Stimulated activated CD8-positive, alpha-beta memory T cell treated with anti-CD3 and anti-CD28 coated beads, Interleukin-12 subunit alpha, Interleukin-12 subunit beta, amount 100 ng/mL, for 1 hour (primary cell): ENCODE measurements around the gene NCAPG2.

Experiments used
- DNase-seq: peaks from one replicate; pipeline ENCODE4 v3.0.0-alpha.2; 2020; ENCODE audit warnings: low read depth

NCAPG2 gene

DNA sequence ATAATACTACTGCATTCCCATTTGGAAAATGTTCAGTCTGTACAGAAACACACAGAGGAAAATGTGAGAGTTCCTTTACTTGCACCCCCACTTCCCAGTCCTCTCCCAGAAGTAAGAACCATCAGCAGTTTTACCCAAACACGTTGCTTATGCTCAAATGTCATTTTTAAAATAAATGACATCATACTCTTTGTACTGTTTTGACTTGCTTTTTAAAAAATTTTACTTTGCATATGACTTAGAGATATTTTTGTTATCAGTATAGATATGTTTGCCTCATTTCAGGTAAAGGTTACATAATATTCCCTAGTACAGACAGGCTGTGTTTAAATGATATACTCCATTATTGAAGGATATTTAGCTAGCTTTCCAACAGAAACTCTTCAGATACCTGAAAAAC is 103.5 kb downstream of the NCAPG2 start:
- no peak for DNase-seq

DNA sequence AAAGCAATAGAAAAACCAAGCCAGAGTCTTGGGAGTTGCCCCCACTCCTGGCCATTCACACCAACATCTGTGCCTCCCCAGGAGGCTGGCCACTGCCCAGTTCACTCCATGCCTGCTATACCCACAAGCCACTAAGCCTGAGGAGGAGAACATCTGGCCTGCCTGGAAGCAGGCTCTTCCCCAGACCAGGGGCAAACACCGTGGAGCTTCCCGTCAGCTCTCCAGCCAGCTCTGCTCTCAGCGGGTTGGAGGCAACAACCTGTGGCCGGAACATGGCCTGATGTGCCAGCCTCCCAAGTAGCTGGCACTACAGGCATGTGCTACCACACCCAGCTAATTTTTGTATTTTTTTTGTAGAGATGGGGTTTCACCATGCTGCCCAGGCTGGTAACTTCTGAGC is 107.9 kb downstream of the NCAPG2 start:
- DNase-seq, result no peak

GRCh38 chr7:158596309-158596708 is 108.3 kb downstream of the NCAPG2 start:
- DNase-seq, result no peak

DNA sequence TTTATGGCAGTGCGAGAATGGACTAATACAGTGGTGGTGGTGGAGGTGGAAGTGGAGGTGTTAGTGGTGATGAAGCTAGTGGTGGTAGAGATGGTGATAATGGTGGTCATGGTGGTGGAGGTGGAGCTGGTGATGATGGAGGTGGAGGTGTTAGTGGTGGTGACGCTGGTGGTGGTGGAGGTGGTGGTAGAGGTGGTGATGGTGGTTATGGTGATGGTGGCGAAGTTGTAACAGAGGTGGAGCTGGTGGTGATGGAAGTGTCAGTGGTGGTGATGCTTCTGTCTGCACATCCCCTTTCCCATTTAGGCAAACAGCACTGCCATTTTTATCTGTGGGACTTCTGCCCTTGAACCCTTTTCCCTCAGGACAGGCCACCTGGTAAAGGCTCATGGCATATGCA is 109.5 kb downstream of the NCAPG2 start:
- DNase-seq, result no peak

DNA sequence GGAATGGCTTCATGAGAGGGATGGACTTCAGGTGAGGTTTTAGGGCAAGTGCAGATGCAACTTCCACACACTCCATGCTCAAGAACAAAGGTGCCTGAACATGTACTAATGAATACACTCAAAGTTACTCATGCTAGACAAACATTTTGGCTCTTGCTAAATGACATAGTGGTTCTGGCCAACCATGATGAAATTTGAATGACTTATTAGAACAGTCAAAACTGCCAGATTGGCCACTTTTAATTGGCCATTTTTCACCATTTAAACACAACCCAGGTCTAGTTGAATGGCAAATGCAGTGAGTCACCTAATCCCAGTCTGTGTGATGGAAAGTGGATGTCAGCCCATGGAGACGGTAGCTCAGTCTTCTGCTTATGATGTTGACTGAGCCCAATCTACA is 112.1 kb downstream of the NCAPG2 start:
- no peak for DNase-seq

- DNase-seq, result no peak
Measured at GRCh38 chr7:158591944-158592343, 112.7 kb downstream of the NCAPG2 start.

DNA sequence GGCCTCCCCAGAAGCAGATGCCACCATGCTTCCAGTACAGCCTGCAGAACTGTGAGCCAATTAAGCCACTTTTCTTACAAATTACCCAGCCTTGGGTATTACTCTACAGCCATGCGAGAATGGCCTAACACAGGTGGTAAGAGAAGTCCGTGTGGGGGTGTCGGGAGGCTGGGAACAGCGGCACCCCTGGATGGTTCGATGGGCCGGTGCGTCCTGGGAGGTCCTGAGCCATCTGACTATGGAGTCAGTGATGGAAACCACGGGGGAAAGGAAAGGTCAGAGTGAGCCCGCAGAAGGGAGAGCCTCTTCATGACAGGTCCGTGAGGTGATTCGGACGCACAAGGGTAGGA is 114.4 kb downstream of the NCAPG2 start:
- no peak for DNase-seq

DNA sequence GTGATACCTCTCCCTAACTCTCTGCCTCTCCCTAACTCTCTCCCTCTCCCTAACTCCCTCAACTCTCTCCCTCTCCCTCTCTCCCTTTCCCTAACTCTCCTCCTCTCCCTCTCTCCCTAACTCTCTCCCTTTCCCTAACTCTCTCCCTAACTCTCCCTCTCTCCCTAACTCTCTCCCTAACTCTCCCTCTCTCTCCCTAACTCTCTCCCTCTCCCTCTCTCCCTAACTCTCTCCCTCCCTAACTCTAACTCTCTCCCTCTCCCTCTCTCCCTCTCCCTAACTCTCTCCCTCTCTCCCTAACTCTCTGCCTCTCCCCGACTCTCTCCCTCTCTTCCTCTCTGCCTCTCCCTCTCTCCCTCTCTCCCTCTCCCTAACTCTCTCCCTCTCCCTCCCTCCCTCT is 115.0 kb downstream of the NCAPG2 start:
- no peak for DNase-seq

GRCh38 chr7:158588878-158589442 is 115.6 kb downstream of the NCAPG2 start:
- DNase-seq, result no peak

GRCh38 chr7:158588085-158588877 is 116.3 kb downstream of the NCAPG2 start:
- no peak for DNase-seq

- DNase-seq, result peak; percentile 21
Measured at GRCh38 chr7:158587162-158588084, 117.2 kb downstream of the NCAPG2 start, which contains the start of gene PTPRN2. Gene PTPRN2, minus strand, starts transcription at chr7:158587823.

GRCh38 chr7:158586499-158587161 is 118.0 kb downstream of the NCAPG2 start:
- no peak for DNase-seq

DNA sequence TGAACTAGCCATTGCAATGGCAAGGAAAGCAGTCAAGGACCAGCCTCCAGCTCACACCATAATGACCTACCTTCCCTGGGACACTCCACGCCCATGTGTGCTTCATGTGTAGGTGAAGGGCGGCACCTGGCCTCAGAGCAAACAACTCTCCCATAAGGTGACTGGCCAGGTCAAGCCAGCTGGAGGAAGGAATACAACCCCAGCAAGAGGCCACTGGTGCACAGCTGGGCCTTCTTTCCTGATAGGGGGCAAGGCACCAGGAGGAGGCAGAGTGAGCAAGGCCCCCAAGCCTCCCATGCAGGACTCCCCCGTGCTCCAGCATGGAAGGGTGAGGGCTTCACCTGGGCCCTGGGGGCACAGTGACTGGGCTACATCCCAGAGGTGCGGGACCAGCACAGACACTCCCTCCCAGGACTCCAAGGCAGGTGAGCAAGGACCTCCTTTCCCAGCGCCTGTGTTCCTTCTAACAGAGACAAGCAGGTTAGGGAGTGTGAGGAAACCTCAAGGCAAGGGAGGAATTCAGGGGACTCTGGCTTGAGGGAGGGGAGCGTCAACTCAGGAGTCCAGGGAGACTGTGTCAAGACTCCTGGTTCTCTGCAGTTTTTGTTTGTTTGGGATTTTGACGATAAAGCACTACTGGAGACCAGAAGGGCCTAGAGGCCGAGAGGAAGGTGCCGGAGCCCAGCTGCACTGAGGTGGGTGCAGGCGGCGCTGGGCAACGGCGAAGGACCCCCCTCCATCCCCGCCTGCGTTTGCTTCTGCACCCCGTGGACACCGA is 118.7 kb downstream of the NCAPG2 start:
- DNase-seq, result no peak

GRCh38 chr7:158584407-158584806 is 120.2 kb downstream of the NCAPG2 start:
- no peak for DNase-seq

GRCh38 chr7:158583810-158584209 is 120.8 kb downstream of the NCAPG2 start:
- no peak for DNase-seq

DNA sequence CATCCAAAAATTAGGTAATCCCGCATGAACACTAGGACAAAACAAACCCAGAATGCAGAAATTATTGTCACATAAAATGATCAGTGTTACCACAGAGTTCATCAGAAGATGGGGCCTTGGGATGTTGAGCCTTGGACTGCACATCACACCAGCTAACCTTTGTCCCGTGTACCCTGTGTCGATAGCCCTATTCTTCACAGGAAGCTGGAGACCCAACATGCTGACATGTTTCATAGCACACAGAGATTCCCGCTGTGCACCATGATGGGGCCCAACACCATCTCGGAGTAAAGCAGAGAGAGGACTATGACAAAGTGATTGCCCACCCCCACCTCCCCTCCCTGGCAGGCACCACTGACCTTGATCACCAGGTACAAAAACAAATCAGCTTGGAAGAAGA is 121.5 kb downstream of the NCAPG2 start:
- DNase-seq, result no peak

- DNase-seq, result no peak
Measured at GRCh38 chr7:158582089-158582456, 122.5 kb downstream of the NCAPG2 start.

DNA sequence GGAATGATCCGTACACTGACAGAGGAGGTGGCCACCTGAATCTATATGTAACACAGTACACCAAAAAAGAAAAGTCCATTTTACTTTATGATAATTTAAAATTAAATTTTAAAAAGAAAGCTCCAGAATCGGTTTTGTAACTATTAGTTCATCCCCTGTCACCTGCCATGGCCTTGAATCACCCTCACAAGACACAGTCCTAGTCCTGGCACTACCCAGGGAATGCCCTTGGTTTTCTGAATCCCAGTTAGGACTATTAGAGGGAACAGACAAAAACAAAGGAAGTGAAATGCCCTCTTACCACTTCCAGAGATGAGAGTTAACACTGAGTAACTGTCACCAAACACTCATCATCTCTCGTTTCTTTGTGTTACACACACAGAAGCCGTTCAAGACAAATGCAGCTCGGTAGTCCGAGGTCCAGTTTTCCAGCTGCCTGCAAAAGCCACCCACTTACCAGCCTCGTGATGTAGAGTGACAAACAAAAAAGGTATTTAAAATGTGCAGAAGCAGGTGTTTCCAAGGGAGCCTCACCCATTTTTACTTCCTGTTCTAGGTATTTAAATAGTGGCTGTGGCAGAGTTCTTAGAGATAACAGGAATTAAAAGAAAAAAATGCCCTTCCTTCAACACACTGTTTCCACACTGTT is 123.0 kb downstream of the NCAPG2 start:
- DNase-seq, result no peak
